ENCODE data around the gene SFXN3. TPM values are rescaled to one million over a fixed set of nuclear protein-coding genes. Genes with fewer than 3 reads are reported as not detected.

The SFXN3 gene
- total and polyA plus RNA-seq, 2 of the 13 experiments (the other 11 are each of a cell fraction or from before 2014, with no cell fraction given), result 16.8 to 71.5 TPM

- TF ChIP-seq CBX1 (IDR thresholded peaks at IDR 0.05; ENCODE audit: low read depth), result no peak
- TF ChIP-seq HES4 (CRISPR knock-in tag; IDR thresholded peaks at IDR 0.05; ENCODE audit: borderline replicate concordance), result no peak
- no peak for TF ChIP-seq ARID4A (CRISPR knock-in tag; IDR thresholded peaks at IDR 0.05; ENCODE audit: borderline replicate concordance)
Measured at GRCh38 chr10:101053516-101053915, 22.5 kb downstream of the SFXN3 start (continued).

GRCh38 chr10:101054351-101054750, 23.3 kb downstream of the SFXN3 start:
- FAIRE-seq, result no peak
- BruUV-seq (replicated peaks), result no TSS peak
- ATAC-seq, result no peak
- H3K9ac ChIP-seq (ENCODE audit: insufficient read depth, low read depth, low read length), result no peak overlapping the region
- ChIA-PET POLR2A (interaction anchor here (2.2 kb wide), 1 partner anchor 11 kb away, joined by 9 read pairs; no protein-coding TSS in a partner anchor), CTCF (ENCODE audit: low intra/inter-chr PET ratio, low total read pairs) (interaction anchor here (3.2 kb wide), 1 partner anchor 14 kb away, joined by 9 read pairs; no protein-coding TSS in a partner anchor)
- H3K27me3 ChIP-seq (ENCODE audit: control insufficient read depth in 1 of 2, insufficient read depth in 2 of 2, low read length in 2 of 2), result no peaks in the 10 kb centered on the region
- H3K9me3 ChIP-seq (ENCODE audit: low read length), result no peaks in the 10 kb centered on the region
- in situ Hi-C loops (cut with HindIII; ENCODE audit: extremely low pct_ligation_motif_present, low pct_unique_long_range_greater_than_20kb), result no loop called here
- H3K79me2 ChIP-seq (ENCODE audit: insufficient read depth, low read length), result peaks cover 14% of the 10 kb centered on the region
- no peaks in the 10 kb centered on the region for H4K20me1 ChIP-seq (ENCODE audit: insufficient read depth, low read length)
- no peak overlapping the region for H3K27ac ChIP-seq (ENCODE audit: extremely low read length, insufficient read depth, low read length)
- H3K4me1 ChIP-seq (ENCODE audit: insufficient read depth, low read length), result peaks cover 66% of the 10 kb centered on the region
- 100% methylated on average over 1 of the region's 1 CpG for WGBS (ENCODE audit: low lambda C conversion rate)
- 0 out of 5 replicates have a peak, but pooled peaks cover 0 to 2% of the 10 kb centered on the region in 2 experiments for H3K36me3 ChIP-seq (replicated peaks in 1 of 2; ENCODE audit: control insufficient read depth in 1 of 2, insufficient read depth in 2 of 2, low read length in 2 of 2)
- intact Hi-C loops (cut with micrococcal nuclease; ENCODE audit: unreplicated experiment), result no loop called here
- no peak overlapping the region for H3K4me2 ChIP-seq (ENCODE audit: low read depth, low read length)
- no peak for DNase-seq (ENCODE audit: low spot score)
- no peak overlapping the region for H2AFZ ChIP-seq (ENCODE audit: low read length)
- no peak overlapping the region for H3K4me3 ChIP-seq (replicated peaks in 1 of 3; ENCODE audit: insufficient read depth in 1 of 3, low read depth in 2 of 3, low read length in 3 of 3)
- TF ChIP-seq MAFF (IDR thresholded peaks at IDR 0.05; ENCODE audit: low read depth, low read length) (no peak), ZBTB37 (CRISPR knock-in tag; IDR thresholded peaks at IDR 0.05) (no peak), ZNF18 (CRISPR knock-in tag; IDR thresholded peaks at IDR 0.05; ENCODE audit: insufficient replicate concordance) (no peak), ZNF678 (CRISPR knock-in tag; IDR thresholded peaks at IDR 0.05) (no peak), ZNF891 (CRISPR knock-in tag; IDR thresholded peaks at IDR 0.05) (no peak), DRAP1 (CRISPR knock-in tag; IDR thresholded peaks at IDR 0.05) (no peak), AKAP8 (CRISPR knock-in tag; IDR thresholded peaks at IDR 0.05) (no peak), ZNF331 (CRISPR knock-in tag; IDR thresholded peaks at IDR 0.05) (no peak), JUND (CRISPR knock-in tag; IDR thresholded peaks at IDR 0.05) (no peak), SMARCE1 (IDR thresholded peaks at IDR 0.05; ENCODE audit: borderline replicate concordance) (no peak), ARID2 (CRISPR knock-in tag; IDR thresholded peaks at IDR 0.05; ENCODE audit: borderline replicate concordance) (no peak), MBNL3 (CRISPR knock-in tag; conservative IDR thresholded peaks at IDR 0.05) (no peak), TBP (CRISPR knock-in tag; IDR thresholded peaks at IDR 0.05) (no peak), ZNF605 (CRISPR knock-in tag; IDR thresholded peaks at IDR 0.05) (no peak)
